BE2C (cell line): Measurements from ENCODE around the gene ASPSCR1.

Experiments
- DNase-seq: peaks from one replicate; pipeline ENCODE4 v3.0.0-alpha.2; 2020
- H3K27me3 ChIP-seq: fragments of 250-450 bp; sonication (Bioruptor Pico); 2 replicates; pipeline ENCODE4 v1.5.1; 2020; ENCODE audit warnings: mild to moderate bottlenecking
- H3K36me3 ChIP-seq: fragments of 250-450 bp; sonication (Bioruptor Pico); 2 replicates; pipeline ENCODE4 v1.5.1; 2020; ENCODE audit warnings: mild to moderate bottlenecking
- H3K4me1 ChIP-seq: fragments of 250-450 bp; sonication (Bioruptor Pico); 2 replicates; pipeline ENCODE4 v1.5.1; 2020
- H3K4me3 ChIP-seq: 2 replicates; pipeline ENCODE4 v1.5.1; 2011; ENCODE audit warnings: low read depth, low read length
- H3K9me3 ChIP-seq: fragments of 250-450 bp; sonication (Bioruptor Pico); 2 replicates; pipeline ENCODE4 v1.5.1; 2020
- CTCF ChIP-seq: IDR thresholded peaks from 2 replicates; pipeline ENCODE4 v1.5.1; 2012; ENCODE audit warnings: mild to moderate bottlenecking, low read depth, low read length

The ASPSCR1 gene

DNA sequence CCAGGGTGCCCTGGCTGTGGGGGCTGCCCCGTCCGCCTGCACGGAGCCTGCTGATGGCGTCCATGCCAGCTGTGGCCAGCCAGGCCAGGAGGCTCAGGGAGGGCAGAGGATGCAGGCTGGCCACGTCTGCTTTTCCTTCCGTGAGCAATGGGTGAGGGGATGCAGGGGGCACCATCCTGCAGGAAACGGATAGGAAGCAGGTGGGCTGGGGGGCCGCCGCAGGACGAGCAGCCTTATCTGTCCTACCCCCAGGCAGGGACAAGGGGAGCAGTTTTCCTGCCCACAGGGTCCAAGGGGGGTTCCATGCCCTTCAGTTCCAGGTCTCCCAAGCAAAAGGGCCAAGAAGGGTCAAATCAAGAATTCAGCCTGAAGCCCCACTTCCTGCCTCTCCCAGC lies 81.4 kb downstream of the ASPSCR1 start:
- H3K4me1 ChIP-seq: no peaks in the 10 kb centered on the region
- peaks cover 94% of the 10 kb centered on the region for H3K36me3 ChIP-seq
- TF ChIP-seq CTCF: no peak
- H3K9me3 ChIP-seq: no peaks in the 10 kb centered on the region
- H3K4me3 ChIP-seq: no peak overlapping the region
- no peak for DNase-seq
- H3K27me3 ChIP-seq: no peaks in the 10 kb centered on the region

DNA sequence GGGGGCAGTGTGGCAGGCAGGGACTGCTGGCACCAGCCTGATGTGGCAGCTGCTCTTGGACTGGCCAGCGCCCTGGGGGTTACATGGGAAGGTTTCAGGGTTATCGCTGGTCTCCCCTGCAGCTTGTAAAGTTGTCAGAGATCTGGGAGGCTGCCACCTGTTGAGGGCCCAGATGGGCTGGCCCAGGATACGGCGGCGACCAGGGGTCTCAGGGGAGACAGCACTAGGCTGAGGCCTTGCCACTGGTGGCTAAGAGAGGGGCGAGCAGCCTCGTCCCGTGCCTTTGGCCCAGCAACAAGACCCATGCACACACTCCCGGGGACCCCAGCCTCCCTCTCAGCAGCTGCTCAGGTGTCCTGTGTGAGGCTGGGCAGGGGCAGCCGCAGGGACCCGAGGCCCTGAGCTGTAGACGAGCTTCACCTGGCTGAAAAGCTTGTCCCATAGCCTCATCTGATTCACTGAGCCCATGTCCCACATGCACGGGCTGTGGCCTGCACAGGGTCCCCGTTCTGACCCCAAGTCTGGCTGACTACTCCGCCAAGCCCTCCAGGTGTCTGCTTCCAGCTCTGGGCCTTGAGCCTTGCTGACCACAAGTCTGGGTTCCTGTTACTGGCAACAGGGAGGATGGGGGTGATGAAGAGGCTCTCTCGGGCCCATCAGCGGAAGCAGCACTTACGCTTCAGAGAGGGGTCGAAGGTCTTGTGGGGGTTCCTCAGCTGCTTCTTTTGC lies 82.0 kb downstream of the ASPSCR1 start:
- no peaks in the 10 kb centered on the region for H3K4me1 ChIP-seq
- H3K36me3 ChIP-seq: peaks cover 94% of the 10 kb centered on the region
- no peak for DNase-seq

GRCh38 chr17:82060001-82060380 lies 82.6 kb downstream of the ASPSCR1 start:
- Histone ChIP-seq H3K27me3 (no peaks in the 10 kb centered on the region), H3K36me3 (peaks cover 90% of the 10 kb centered on the region), H3K9me3 (no peaks in the 10 kb centered on the region), H3K4me3 (no peak overlapping the region), H3K4me1 (no peaks in the 10 kb centered on the region)
- TF ChIP-seq CTCF: no peak
- DNase-seq: no peak

More for the DNA sequence above, 82.0 kb downstream of the ASPSCR1 start:
- H3K9me3 ChIP-seq: no peaks in the 10 kb centered on the region
- H3K27me3 ChIP-seq: no peaks in the 10 kb centered on the region
- H3K4me3 ChIP-seq: no peak overlapping the region
- no peak for TF ChIP-seq CTCF

DNA sequence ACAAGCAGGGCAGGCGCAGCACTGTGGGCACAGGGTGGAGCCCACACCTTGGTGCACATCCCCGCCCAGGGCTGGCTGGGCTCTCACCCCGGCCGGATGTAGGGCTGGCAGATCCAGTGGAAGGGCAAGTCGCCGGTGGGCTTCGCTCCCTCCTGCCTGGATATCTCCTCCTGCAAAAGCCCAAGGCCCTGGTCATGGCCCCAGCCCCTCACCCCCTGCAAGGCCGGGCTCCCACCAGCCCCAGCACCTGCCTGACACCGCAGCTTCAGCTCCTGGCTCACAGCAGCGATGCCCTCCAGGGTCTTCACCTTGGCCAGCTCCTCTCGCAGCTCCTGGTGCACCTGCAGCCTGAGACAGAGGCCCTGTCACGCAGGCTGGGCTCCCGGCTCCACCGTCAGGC lies 83.2 kb downstream of the ASPSCR1 start:
- TF ChIP-seq CTCF: no peak
- Histone ChIP-seq H3K4me1 (no peaks in the 10 kb centered on the region), H3K27me3 (no peaks in the 10 kb centered on the region), H3K9me3 (no peaks in the 10 kb centered on the region), H3K4me3 (no peak overlapping the region), H3K36me3 (peaks cover 86% of the 10 kb centered on the region)
- DNase-seq: no peak

GRCh38 chr17:82061047-82061925 lies 83.9 kb downstream of the ASPSCR1 start:
- Histone ChIP-seq H3K27me3 (no peaks in the 10 kb centered on the region), H3K4me3 (no peak overlapping the region), H3K9me3 (no peaks in the 10 kb centered on the region), H3K36me3 (peaks cover 79% of the 10 kb centered on the region), H3K4me1 (no peaks in the 10 kb centered on the region)
- TF ChIP-seq CTCF: no peak
- DNase-seq: no peak
